ENCODE data around the gene FOXF2. TPM values are rescaled to one million over a fixed set of nuclear protein-coding genes. Genes with fewer than 3 reads are reported as not detected.

FOXF2 gene
- total and polyA plus RNA-seq, 10 of the 15 experiments (the other 5 are each of a cell fraction or from before 2014, with no cell fraction given): not detected

GRCh38 chr6:1379017-1379787 is 10.2 kb upstream of the FOXF2 start:
- FAIRE-seq: no peak
- in situ Hi-C loops (cut with MboI) (no loop called here), intact Hi-C loops (cut with micrococcal nuclease; ENCODE audit: unreplicated experiment) (no loop called here)
- Histone ChIP-seq H3K4me2 (ENCODE audit: control insufficient read depth, insufficient read depth) (peak overlapping the region; percentile 38; the same call in 1 of the 2 replicates), H3K36me3 (ENCODE audit: control insufficient read depth in 2 of 2, insufficient read depth in 2 of 2, low read length in 1 of 2) (no peaks in the 10 kb centered on the region), H3K79me2 (ENCODE audit: control insufficient read depth, insufficient read depth, low read length) (no peaks in the 10 kb centered on the region), H3K9me3 (replicated peaks; ENCODE audit: control insufficient read depth, insufficient read depth, low read length) (no peaks in the 10 kb centered on the region; the same call in 2 of the 3 replicates), H3K27ac (ENCODE audit: control insufficient read depth, insufficient read depth) (no peak overlapping the region), H3K4me1 (ENCODE audit: control insufficient read depth, insufficient read depth, low read length) (no peaks in the 10 kb centered on the region), H3K9ac (ENCODE audit: control insufficient read depth, insufficient read depth, low read length) (no peak overlapping the region), H3K27me3 (replicated peaks in 1 of 2; ENCODE audit: control insufficient read depth in 2 of 2, insufficient read depth in 2 of 2, low read length in 1 of 2) (peaks cover 20 to 47% of the 10 kb centered on the region in 2 experiments), H4K20me1 (ENCODE audit: control insufficient read depth, insufficient read depth) (no peaks in the 10 kb centered on the region; the same call in none of the 2 replicates), H2AFZ (ENCODE audit: control insufficient read depth, low read depth, low read length) (no peak overlapping the region), H3K4me3 (no peak overlapping the region)
- RAD21 ChIA-PET (ENCODE audit: unreplicated experiment): no interaction called here
- WGBS (ENCODE audit: insufficient coverage, insufficient replicate concordance, low lambda C conversion rate, missing lambda C conversion rate): 38% methylated on average over 57 of the region's 60 CpGs
- POLR2A ChIA-PET: no interaction called here
- ATAC-seq: no peak
- DNase-seq (ENCODE audit: low read depth, low spot score): no peak
- no TSS peak for BruUV-seq (replicated peaks)
- CTCF ChIA-PET: no interaction called here
- SMC1A ChIA-PET (ENCODE audit: uncharacterized antibody, unreplicated experiment): interaction anchor here (1.0 kb wide), 1 partner anchor 788 kb away, joined by 4 read pairs; no protein-coding TSS in a partner anchor
- TF ChIP-seq RUNX3 (IDR thresholded peaks at IDR 0.05; ENCODE audit: low read length) (peak; percentile 35; the same call in 1 of the 2 replicates), EZH2 (IDR thresholded peaks at IDR 0.05; ENCODE audit: borderline replicate concordance, control insufficient read depth, low read depth, low read length) (0 out of 2 replicates have a peak, but pooled peaks have one; percentile 28), ESRRA (IDR thresholded peaks at IDR 0.05; ENCODE audit: low read length) (no peak), SUZ12 (IDR thresholded peaks at IDR 0.05; ENCODE audit: unreplicated experiment) (peak; percentile 23), STAT1 (conservative IDR thresholded peaks at IDR 0.05) (no peak), NR2F1 (conservative IDR thresholded peaks at IDR 0.05) (no peak)

GRCh38 chr6:1379788-1380147 is 9.6 kb upstream of the FOXF2 start:
- Histone ChIP-seq H3K4me3 (no peak overlapping the region), H3K4me1 (ENCODE audit: control insufficient read depth, insufficient read depth, low read length) (no peaks in the 10 kb centered on the region), H3K9me3 (replicated peaks; ENCODE audit: control insufficient read depth, insufficient read depth, low read length) (no peaks in the 10 kb centered on the region; the same call in 2 of the 3 replicates), H3K27ac (ENCODE audit: control insufficient read depth, insufficient read depth) (no peak overlapping the region), H3K9ac (ENCODE audit: control insufficient read depth, insufficient read depth, low read length) (no peak overlapping the region), H3K36me3 (ENCODE audit: control insufficient read depth in 2 of 2, insufficient read depth in 2 of 2, low read length in 1 of 2) (no peaks in the 10 kb centered on the region), H4K20me1 (ENCODE audit: control insufficient read depth, insufficient read depth) (no peaks in the 10 kb centered on the region; the same call in none of the 2 replicates), H2AFZ (ENCODE audit: control insufficient read depth, low read depth, low read length) (no peak overlapping the region), H3K27me3 (replicated peaks in 1 of 2; ENCODE audit: control insufficient read depth in 2 of 2, insufficient read depth in 2 of 2, low read length in 1 of 2) (peaks cover 23 to 49% of the 10 kb centered on the region in 2 experiments), H3K4me2 (ENCODE audit: control insufficient read depth, insufficient read depth) (peak overlapping the region; percentile 38; the same call in 1 of the 2 replicates), H3K79me2 (ENCODE audit: control insufficient read depth, insufficient read depth, low read length) (no peaks in the 10 kb centered on the region)
- ChIA-PET POLR2A (no interaction called here), RAD21 (ENCODE audit: unreplicated experiment) (no interaction called here), CTCF (interaction anchor here (1.7 to 1.8 kb wide), 2 partner anchors 658 to 1153 kb away, joined by 9 to 13 read pairs; no protein-coding TSS in a partner anchor), SMC1A (ENCODE audit: uncharacterized antibody, unreplicated experiment) (interaction anchor here (1.0 kb wide), 1 partner anchor 788 kb away, joined by 4 read pairs; no protein-coding TSS in a partner anchor)
- WGBS (ENCODE audit: insufficient coverage, insufficient replicate concordance, low lambda C conversion rate, missing lambda C conversion rate): 33% methylated on average over 6 of the region's 6 CpGs
- DNase-seq (ENCODE audit: low read depth, low spot score) (no peak), FAIRE-seq (no peak), ATAC-seq (no peak)
- intact Hi-C loops (cut with micrococcal nuclease; ENCODE audit: unreplicated experiment): loop anchor here (5.0 kb wide), 1 partner anchor 657 kb away; no protein-coding TSS in a partner anchor
- BruUV-seq (replicated peaks): no TSS peak
- in situ Hi-C loops (cut with MboI): loop anchor here (5.0 kb wide), 1 partner anchor 582 kb away; no protein-coding TSS in a partner anchor
- TF ChIP-seq ZNF687 (IDR thresholded peaks at IDR 0.05): no peak
- no peak for TF ChIP-seq ZBTB33 (IDR thresholded peaks at IDR 0.05)
- no peak for TF ChIP-seq CREB1 (IDR thresholded peaks at IDR 0.05; ENCODE audit: low read depth)
